Stimulated activated CD4-positive, alpha-beta T cell treated with anti-CD3 and anti-CD28 coated beads, Interleukin-15, amount 100 ng/mL, for 24 hours (primary cell): ENCODE data around the gene IFI35.
"Not testable (repeated sequence)": the region's sequence is repeated elsewhere in the genome, so short reads cannot be mapped to it uniquely, and the experiment has no call there.

Source experiments
- DNase-seq: peaks from one replicate; pipeline ENCODE4 v3.0.0-alpha.2; 2020

IFI35 gene

DNA sequence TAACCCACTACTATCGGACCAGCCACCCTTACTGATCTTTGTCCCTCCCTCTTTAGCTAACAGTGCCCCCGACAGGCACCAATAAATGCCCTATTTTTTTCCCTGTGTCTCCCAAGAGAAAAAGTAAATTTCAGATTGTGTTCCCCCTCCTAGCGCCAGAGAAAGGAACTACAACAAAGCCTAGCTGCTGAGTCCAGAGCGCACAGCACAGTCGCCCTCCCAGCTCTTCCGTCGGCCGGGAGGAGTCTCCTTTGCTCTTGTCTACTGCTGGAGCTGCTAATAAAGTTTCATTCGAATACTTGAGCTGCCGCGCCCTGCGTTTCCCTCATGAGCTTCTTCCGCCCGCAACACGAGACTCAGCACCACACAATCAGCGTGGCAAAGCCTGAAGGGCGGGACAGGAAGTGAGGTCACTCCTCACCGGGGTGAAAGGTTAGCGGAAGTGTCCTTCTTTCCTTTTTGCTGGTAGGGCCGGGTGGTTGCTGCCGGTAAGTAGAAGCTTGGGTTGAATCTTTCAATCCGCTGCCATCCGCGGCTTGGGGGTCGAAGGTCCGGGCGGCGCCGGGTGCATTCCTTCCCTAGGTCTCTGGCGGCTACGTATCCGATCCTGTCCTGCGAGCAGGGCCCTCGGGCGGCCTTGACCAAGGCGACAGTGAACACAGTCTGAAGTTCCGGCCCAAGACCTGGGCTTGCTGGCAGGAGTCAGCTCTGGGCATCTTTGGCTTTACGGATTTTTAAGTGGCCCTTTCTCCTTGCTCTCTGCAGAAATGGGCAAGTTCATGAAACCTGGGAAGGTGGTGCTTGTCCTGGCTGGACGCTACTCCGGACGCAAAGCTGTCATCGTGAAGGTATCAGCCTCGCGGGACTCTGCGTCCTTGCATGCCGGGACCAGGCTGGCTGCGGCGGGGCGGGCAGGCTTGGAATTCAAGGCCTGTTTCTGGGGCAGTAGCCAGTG lies 8.3 kb upstream of the IFI35 start, which contains the start of gene RPL27:
TSS of gene RPL27 (plus strand) at position 436 of the 955 bp plus-strand sequence. CDS start at position 768, 332 bp downstream.
- peak; percentile 97 for DNase-seq

GRCh38 chr17:42999003-42999525 lies 7.5 kb upstream of the IFI35 start:
- DNase-seq: no peak

- not testable (repeated sequence) for DNase-seq
Observed at GRCh38 chr17:43000894-43001293, 5.7 kb upstream of the IFI35 start.

DNA sequence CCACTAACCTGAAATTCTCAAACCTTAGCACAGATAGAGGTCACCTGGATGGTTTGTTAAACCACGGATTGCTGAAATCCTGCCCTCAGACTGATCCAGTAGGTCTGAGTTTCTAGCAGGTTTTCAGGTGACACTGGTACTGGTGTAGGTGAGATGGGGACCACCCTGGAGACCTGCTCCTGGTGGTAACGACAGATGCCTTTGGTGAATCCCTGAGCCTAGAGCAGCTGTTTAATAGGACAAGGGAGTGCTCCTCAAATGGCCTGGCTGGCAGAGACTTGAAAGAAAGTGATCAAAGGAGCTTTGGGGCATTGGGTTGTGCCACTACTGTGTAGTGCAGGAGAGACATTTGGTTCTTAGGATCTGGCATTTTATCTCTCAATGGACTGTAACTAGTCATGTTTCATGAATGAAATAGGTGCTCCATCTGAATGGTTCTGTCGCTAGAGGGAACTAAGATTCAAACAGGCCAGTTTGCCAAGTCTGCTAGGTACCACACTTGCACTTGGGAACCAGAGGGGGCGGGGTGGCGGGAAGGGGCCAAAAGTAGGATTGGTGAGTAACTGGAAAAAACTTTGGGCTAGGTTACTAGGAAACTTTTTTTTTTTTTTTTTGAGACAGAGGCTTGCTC lies 2.9 kb upstream of the IFI35 start:
- no peak for DNase-seq

DNA sequence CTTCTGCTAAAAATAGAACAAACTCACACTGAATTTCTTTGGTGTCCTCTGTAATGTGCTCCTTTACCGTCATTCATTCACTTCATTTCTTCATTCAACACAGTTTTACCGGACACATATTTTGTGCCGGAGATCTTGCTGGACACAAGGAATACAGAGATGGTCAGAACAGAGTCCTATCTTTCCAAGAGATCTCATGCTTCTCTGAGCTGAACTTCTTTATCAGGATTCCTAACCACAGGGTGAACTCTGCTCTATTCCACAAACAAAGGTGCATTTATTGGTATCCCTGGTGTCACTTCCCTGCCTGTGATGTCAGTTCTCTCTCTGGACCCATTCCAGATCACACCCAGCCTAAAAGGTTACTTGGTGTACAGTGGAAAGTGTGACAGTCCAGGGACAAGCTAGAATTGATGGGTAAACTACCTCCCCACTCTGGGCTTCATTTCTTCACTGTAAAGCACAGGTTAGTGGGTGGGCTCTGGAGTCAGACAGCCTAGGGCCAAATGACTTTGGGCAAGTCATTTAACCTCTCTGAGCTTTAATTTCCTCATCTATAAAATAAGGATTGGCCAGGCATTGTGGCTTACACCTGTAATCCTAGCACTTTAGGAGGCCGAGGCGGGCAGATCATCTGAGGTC lies 4.2 kb downstream of the IFI35 start:
- no peak for DNase-seq

- no peak for DNase-seq
Observed at GRCh38 chr17:43011728-43012472, 5.3 kb downstream of the IFI35 start.

- DNase-seq: no peak
Observed at GRCh38 chr17:43013296-43013695, 6.7 kb downstream of the IFI35 start.

- DNase-seq: no peak
Observed at GRCh38 chr17:43014020-43014648, 7.5 kb downstream of the IFI35 start.

GRCh38 chr17:43014649-43015542 lies 8.3 kb downstream of the IFI35 start:
- DNase-seq: no peak

GRCh38 chr17:43015579-43015978 lies 9.0 kb downstream of the IFI35 start:
- no peak for DNase-seq

DNA sequence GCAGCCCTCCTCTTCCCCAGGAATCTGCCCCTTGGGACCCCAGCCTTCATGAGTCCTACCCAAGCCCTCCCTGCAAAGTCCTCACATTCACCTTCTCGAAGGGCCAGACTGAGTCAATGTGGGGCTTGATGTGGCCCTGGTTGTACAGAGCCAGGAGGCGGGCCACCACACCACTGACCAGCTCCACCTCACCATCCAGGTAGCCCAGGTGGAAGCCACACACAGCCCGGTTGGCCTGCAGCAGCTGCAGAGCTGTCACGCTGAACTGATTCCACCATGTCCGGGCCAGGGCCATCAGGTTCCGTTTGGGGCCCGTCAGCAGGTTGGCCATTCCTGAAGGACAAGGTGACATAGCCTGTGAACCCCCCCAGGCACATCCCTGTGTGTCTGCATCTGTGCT lies 9.6 kb downstream of the IFI35 start:
- DNase-seq: no peak

DNA sequence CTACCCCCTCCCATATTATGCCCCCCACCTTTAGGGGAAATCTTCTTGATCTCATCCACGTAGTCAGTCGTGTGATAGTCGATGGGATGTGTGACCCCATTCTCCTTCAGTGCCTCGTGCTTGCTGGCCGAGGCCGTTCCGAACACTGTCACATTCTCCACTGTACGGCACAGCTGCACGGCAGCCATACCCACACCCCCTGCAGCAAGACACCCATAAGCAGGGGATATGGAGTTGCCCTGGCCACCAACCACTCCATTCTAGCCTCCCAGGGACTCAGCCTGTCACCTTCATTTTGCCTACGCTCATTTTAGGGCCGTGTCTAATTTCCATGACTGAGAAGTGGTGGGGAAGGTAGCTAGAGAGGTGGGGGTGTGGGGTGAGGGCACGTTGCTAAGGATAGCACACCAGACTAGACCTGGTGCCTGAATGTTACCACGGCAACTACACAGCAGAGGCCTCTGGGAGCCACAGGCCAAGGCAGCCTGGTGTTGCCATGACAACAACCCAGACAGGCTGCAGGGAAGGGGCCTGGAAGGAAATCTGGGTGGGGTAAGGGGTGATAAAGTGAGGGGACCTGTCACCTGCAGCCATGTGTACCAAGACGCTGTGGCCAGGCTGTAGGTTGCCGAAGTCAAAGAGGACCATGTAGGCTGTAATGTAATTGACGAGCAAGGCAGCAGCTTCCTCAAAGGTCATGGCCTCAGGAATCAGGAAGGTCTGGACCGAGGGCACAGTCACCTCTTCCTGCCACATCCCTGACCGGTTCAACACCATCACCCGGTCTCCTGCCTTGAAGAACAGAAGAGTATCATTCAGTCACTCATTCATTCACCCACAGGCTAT lies 11.6 kb downstream of the IFI35 start:
- DNase-seq: no peak

DNA sequence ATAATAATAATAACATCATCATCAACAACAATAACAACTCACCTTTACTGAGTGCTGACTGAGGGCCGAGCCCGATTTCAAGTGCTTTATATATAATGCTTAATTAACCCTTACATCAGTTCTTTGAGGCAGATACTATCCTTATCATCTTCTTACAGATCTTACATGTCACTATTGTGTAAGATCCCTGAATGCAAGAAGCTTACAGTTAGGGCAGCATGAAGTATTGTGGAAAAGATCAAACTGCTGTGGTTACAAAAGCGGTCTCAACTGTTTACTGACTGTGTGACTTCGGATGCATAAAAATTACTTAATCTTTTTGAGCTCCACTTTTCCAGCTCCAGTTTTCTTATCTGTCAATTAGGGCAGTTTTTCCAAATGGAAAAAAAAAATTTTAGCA lies 12.3 kb downstream of the IFI35 start:
- no peak for DNase-seq

- DNase-seq: no peak
Observed at GRCh38 chr17:43019418-43019817, 12.8 kb downstream of the IFI35 start.

DNA sequence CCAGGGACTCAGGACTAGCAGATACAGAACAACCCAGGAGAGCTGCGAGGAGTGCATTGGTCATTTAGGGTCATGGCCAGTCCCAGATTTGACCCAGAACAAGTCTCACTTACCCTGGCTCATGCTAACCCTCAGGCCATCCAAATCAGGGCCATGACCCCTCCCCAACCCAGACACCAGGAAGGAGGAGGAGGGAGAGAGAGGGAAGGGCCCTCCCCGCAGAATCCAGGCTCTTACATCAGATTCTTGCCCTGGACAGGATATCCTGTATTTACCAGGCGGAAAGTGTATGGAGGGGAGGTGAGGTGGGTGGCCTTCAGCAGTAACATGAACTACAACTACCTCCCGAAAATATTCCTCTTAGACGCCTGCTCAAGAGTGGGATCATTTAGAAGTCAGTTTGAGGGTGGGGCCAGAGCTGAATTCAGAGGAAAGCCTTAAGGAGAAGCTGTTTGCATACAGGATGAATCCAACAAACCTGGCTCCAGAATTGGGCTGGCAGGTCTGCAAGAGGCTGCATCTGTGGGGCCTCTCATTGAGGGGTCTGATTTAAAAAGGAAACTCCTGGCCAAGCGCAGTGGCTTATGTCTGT lies 13.5 kb downstream of the IFI35 start:
- no peak for DNase-seq

GRCh38 chr17:43020789-43021740 lies 14.5 kb downstream of the IFI35 start:
- peak; percentile 39 for DNase-seq

DNA sequence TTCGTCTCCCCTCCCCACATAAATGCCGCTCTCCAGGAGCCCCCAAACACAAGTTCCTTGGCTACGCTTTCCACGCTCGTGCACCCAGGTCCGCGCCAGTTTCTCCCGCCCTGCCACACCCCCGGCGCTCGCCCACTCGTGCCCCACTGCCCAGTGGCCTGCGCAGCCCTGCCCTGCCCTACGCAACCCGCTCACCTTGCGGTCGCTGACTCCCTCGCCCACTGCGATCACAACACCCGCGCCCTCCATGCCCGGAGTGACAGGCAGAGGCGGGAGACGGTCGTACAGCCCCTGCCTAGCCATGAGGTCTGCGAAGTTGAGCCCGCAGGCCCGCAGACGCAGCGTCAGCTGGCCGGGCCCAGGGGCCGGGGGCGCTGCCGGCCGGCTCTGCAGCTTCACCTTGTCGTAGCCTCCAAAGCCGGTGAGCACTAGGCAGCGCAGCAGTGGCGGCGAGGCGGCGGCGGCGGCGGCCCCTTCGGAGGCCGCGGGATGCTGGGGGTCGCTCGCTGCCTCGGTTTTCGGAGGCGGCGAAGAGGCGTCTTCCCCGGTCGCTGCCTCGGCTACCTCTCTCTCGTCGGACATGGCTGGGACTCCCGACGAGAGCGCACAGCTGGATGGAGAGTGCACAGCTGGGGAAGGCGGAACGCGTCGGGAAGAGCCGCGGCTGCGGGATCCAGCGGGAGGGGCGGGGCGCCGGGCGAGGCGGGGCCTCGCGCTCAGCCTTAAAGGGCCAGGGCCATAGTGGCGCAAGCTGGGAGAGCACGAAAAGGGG lies 15.3 kb downstream of the IFI35 start, which contains the start of gene VAT1:
TSS of gene VAT1 (minus strand) at position 645 of the 772 bp plus-strand sequence. CDS start at position 582, 63 bp downstream.
- DNase-seq: peak; percentile 79
